ENCODE results near the gene NEUROD4.

GRCh38 chr12:54981796-54982195 is 38.0 kb upstream of the NEUROD4 start:
- TF ChIP-seq CTCF (IDR thresholded peaks at IDR 0.05), result no peak
- no peak for TF ChIP-seq ZFX (IDR thresholded peaks at IDR 0.05; ENCODE audit: borderline replicate concordance)
